ENCODE measurements around the gene BBLN. TPM values are rescaled to one million over a fixed set of nuclear protein-coding genes. Genes with fewer than 3 reads are reported as not detected.
"Not testable (repeated sequence)": the region's sequence is repeated elsewhere in the genome, so short reads cannot be mapped to it uniquely, and the experiment has no call there.

Gene BBLN
- 93.9 TPM for polyA plus RNA-seq (2013, experiment 1 of 4)
- 86.0 TPM for polyA plus RNA-seq (2013, experiment 2 of 4)
- polyA plus RNA-seq (2013, experiment 3 of 4), result 114 TPM
- polyA plus RNA-seq (2013, experiment 4 of 4), result 123 TPM

GRCh38 chr9:128159784-128160602 lies at the start of gene BBLN:
BBLN (plus strand) TSS chr9:128160265; CDS start chr9:128160408, 143 bp downstream.
- peaks cover 8% of the 10 kb centered on the region for H3K36me3 ChIP-seq (ENCODE audit: control insufficient read depth, insufficient read depth, low read length)
- H3K4me3 ChIP-seq (ENCODE audit: insufficient read depth, low read depth, low read length), result peak within 1 kb of the TSS; percentile 76
- WGBS, 2 experiments, result 1% methylated on average over 75 to 77 of the region's 77 CpGs
- H3K27me3 ChIP-seq (ENCODE audit: control insufficient read depth, insufficient read depth, low read length, poor library complexity, severe bottlenecking), result no peaks in the 10 kb centered on the region
- H3K4me1 ChIP-seq (ENCODE audit: control insufficient read depth, insufficient read depth, low read length), result peaks cover 3% of the 10 kb centered on the region
- no peaks in the 10 kb centered on the region for H3K9me3 ChIP-seq (ENCODE audit: control insufficient read depth, low read length)
- peak within 1 kb of the TSS; percentile 82 for H3K27ac ChIP-seq (ENCODE audit: insufficient read depth, low read depth, low read length, poor library complexity, severe bottlenecking)

DNA sequence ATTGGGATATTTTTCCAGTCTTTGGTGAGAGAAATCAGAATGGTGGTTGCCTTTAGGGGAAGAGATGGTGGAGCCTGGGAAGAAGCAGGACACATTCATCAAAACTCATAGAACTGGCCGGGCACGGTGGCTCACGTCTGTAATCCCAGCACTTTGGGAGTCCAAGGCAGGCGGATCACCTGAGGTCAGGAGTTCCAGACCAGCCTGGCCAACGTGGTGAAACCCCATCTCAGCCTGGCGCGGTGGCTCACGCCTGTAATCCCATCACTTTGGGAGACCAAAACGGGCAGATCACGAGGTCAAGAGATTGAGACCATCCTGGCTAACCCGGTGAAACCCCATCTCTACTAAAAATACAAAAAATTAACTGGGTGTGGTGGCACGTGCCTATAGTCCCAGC lies 48.3 kb upstream of the BBLN start:
- H3K4me1 ChIP-seq (ENCODE audit: control insufficient read depth, insufficient read depth, low read length); H3K9me3 ChIP-seq (ENCODE audit: control insufficient read depth, low read length); H3K4me3 ChIP-seq (ENCODE audit: insufficient read depth, low read depth, low read length); H3K27ac ChIP-seq (ENCODE audit: insufficient read depth, low read depth, low read length, poor library complexity, severe bottlenecking); H3K27me3 ChIP-seq (ENCODE audit: control insufficient read depth, insufficient read depth, low read length, poor library complexity, severe bottlenecking); H3K36me3 ChIP-seq (ENCODE audit: control insufficient read depth, insufficient read depth, low read length): not testable (repeated sequence)
- 92 to 93% methylated on average over 12 of the region's 12 CpGs for WGBS, 2 experiments

- peaks cover 8% of the 10 kb centered on the region for H3K4me1 ChIP-seq (ENCODE audit: control insufficient read depth, insufficient read depth, low read length)
- H3K4me3 ChIP-seq (ENCODE audit: insufficient read depth, low read depth, low read length), result no peak overlapping the region
- WGBS, 2 experiments, result 94 to 97% methylated on average over 12 of the region's 12 CpGs
- no peaks in the 10 kb centered on the region for H3K9me3 ChIP-seq (ENCODE audit: control insufficient read depth, low read length)
- no peak overlapping the region for H3K27ac ChIP-seq (ENCODE audit: insufficient read depth, low read depth, low read length, poor library complexity, severe bottlenecking)
- H3K36me3 ChIP-seq (ENCODE audit: control insufficient read depth, insufficient read depth, low read length), result no peaks in the 10 kb centered on the region
- no peaks in the 10 kb centered on the region for H3K27me3 ChIP-seq (ENCODE audit: control insufficient read depth, insufficient read depth, low read length, poor library complexity, severe bottlenecking)
Observed at GRCh38 chr9:128113526-128114325, 46.3 kb upstream of the BBLN start.

DNA sequence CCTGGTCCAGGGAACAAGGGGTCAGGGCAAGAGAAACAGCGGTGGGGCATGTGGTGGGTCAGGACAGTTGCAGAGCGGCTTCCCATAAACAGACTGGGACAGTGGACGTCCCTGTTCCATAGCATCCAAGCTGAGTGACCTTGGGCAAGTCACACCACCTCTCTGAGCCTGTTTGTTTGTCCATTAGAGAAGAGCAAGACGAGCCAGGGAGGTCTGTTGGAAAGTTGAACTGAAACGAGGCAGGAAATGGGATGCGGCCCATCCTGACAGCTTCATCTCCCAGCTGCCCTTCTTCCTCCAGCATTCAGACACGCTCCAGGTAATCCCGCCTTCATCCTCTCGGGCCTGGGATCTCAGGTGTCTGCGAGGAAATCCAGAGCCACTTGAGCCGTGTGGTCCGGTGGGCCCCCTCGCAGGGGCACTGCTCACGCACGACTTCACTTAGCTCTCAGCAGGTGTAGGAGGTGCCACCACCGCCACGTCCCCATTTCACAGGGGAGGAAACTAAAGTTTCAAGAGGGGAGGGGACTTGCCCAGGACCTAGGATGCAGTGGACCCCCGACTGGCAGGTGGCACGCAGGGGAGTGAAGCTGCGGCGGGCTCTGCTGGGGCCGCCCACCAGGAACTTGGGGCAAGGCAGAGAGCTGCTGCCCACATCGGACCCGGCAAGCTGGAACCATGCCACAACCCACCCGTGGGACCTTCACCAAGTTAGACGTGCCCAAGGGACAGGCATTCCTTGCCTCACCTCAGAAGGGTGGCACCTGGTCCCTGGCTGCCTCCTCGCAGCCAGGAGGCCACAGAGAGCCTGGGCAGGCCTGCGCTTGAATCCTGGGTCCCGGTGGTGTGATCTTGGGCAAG lies 45.5 kb upstream of the BBLN start:
- Histone ChIP-seq H3K27me3 (ENCODE audit: control insufficient read depth, insufficient read depth, low read length, poor library complexity, severe bottlenecking) (no peaks in the 10 kb centered on the region), H3K36me3 (ENCODE audit: control insufficient read depth, insufficient read depth, low read length) (no peaks in the 10 kb centered on the region), H3K4me3 (ENCODE audit: insufficient read depth, low read depth, low read length) (no peak overlapping the region), H3K27ac (ENCODE audit: insufficient read depth, low read depth, low read length, poor library complexity, severe bottlenecking) (no peak overlapping the region), H3K9me3 (ENCODE audit: control insufficient read depth, low read length) (no peaks in the 10 kb centered on the region), H3K4me1 (ENCODE audit: control insufficient read depth, insufficient read depth, low read length) (peaks cover 8% of the 10 kb centered on the region)
- 93 to 94% methylated on average over 29 of the region's 29 CpGs for WGBS, 2 experiments

DNA sequence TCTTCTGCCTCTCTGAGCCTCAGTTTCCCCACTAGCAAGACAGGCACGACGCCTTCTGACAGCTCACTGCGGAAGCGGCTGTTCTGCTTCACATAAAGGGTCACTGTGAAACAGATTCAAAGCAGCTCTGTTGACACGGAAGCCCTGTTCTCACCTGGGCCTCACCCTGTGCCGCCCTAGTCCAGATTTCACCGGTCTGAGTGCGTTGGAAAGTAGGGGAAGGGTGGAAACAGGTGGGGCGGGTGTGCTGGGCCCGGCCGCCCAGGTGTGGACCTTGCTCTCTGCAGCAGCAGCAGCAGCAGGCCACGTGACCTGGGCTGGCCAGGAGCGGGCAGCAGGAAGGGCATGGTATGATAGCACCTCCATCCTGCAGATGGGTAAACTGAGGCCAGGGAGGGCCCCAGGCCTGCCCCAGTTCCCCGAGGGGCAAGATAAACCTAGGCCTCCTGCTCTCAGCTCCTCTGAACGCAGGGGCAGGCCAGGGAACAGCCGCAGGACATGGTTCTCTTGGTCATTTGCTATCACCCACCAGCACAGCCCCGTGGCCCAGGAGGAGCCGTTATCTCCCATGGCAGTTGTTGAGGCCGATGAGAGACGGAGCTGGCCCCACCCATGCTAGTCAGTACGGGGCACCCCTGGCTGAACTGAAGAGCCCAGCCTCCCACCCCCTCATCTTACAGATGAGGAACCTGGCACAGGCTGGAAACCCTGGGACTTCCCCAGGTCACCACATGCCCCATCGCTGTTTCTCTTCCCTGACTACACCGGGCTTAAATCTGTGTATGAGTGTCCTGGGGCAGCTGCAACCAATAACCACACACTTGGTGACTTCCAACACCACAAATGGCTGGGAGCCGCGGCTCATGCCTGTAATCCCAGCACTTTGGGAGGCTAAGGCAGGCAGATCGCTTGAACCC lies 44.6 kb upstream of the BBLN start:
- peaks cover 8% of the 10 kb centered on the region for H3K4me1 ChIP-seq (ENCODE audit: control insufficient read depth, insufficient read depth, low read length)
- H3K36me3 ChIP-seq (ENCODE audit: control insufficient read depth, insufficient read depth, low read length), result no peaks in the 10 kb centered on the region
- WGBS, 2 experiments, result 92% methylated on average over 26 of the region's 26 CpGs
- H3K27ac ChIP-seq (ENCODE audit: insufficient read depth, low read depth, low read length, poor library complexity, severe bottlenecking), result no peak overlapping the region
- no peak overlapping the region for H3K4me3 ChIP-seq (ENCODE audit: insufficient read depth, low read depth, low read length)
- H3K9me3 ChIP-seq (ENCODE audit: control insufficient read depth, low read length), result no peaks in the 10 kb centered on the region
- H3K27me3 ChIP-seq (ENCODE audit: control insufficient read depth, insufficient read depth, low read length, poor library complexity, severe bottlenecking), result no peaks in the 10 kb centered on the region

DNA sequence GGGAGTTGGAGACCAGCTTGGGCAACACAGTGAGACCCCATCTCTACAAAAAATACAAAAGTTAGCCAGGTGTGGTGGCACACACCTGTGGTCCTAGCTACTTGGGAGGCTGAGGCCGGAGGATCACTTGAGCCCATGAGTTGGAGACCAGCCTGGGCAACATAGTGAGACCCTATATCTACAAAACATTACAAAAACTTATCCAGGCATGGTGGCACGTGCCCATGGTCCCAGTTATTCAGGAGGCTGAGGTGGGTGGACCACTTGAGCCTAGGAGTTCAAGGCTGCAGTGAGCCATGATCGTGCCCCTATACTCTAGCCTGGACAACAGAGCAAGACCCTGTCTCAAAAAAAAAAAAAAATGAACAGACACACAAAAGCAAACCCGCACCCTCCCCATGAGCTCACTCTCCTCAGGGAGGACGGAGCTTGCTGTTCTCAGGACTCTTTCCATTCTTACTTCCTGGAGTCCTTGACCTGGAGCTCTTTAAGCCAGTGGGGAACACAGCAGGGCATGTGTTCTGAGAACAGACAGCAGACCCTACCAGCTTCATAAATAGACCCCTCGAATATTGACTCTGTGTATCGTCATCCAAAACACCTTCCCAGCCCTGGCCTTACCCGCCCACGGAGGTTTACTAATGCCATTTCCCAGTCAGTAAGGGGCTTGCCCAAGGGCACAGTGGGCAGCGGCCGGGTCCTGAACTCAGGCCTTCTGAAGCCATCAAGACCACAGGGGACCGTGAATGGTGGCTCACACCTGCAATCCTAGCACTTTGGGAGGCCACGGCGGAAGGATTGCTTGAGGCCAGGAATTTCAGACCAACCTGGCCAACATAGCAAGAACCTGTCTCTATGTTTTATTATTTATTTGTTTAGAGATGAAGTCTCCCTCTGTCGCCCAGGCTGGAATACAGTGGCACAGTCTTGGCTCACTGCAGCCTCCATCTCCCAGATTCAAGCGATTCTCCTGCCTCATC lies 43.7 kb upstream of the BBLN start:
- Histone ChIP-seq H3K27me3 (ENCODE audit: control insufficient read depth, insufficient read depth, low read length, poor library complexity, severe bottlenecking) (no peaks in the 10 kb centered on the region), H3K36me3 (ENCODE audit: control insufficient read depth, insufficient read depth, low read length) (peaks cover 6% of the 10 kb centered on the region), H3K4me3 (ENCODE audit: insufficient read depth, low read depth, low read length) (no peak overlapping the region), H3K27ac (ENCODE audit: insufficient read depth, low read depth, low read length, poor library complexity, severe bottlenecking) (no peak overlapping the region), H3K9me3 (ENCODE audit: control insufficient read depth, low read length) (no peaks in the 10 kb centered on the region), H3K4me1 (ENCODE audit: control insufficient read depth, insufficient read depth, low read length) (peaks cover 8% of the 10 kb centered on the region)
- 94 to 95% methylated on average over 16 of the region's 16 CpGs for WGBS, 2 experiments

- no peak overlapping the region for H3K4me3 ChIP-seq (ENCODE audit: insufficient read depth, low read depth, low read length)
- H3K4me1 ChIP-seq (ENCODE audit: control insufficient read depth, insufficient read depth, low read length), result peaks cover 8% of the 10 kb centered on the region
- no peaks in the 10 kb centered on the region for H3K27me3 ChIP-seq (ENCODE audit: control insufficient read depth, insufficient read depth, low read length, poor library complexity, severe bottlenecking)
- peak overlapping the region; percentile 50 for H3K27ac ChIP-seq (ENCODE audit: insufficient read depth, low read depth, low read length, poor library complexity, severe bottlenecking)
- H3K9me3 ChIP-seq (ENCODE audit: control insufficient read depth, low read length), result no peaks in the 10 kb centered on the region
- 19 to 20% methylated on average over 27 of the region's 27 CpGs for WGBS, 2 experiments
- peaks cover 10% of the 10 kb centered on the region for H3K36me3 ChIP-seq (ENCODE audit: control insufficient read depth, insufficient read depth, low read length)
Observed at GRCh38 chr9:128117613-128118471, 42.2 kb upstream of the BBLN start.

DNA sequence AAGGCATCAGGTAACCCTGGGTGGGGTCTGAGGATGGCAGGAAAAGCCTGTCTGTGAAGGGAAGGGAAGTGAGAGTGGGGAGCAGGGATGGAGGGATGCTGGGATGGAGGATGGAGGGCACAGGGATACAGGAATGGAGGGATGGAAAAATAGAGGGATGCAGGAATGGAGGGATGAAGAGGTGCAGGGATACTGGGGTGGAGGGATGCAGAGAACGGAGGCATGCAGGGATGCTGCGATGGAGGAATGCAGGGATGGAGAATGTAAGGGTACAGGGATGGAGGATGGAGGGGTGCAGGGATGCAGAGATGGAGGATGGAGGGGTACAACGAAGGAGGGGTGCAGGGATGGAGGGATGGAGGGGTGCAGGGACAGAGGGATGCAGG lies 41.6 kb upstream of the BBLN start:
- 78 to 86% methylated on average over 3 of the region's 3 CpGs for WGBS, 2 experiments
- Histone ChIP-seq H3K36me3 (ENCODE audit: control insufficient read depth, insufficient read depth, low read length) (peaks cover 11% of the 10 kb centered on the region), H3K27ac (ENCODE audit: insufficient read depth, low read depth, low read length, poor library complexity, severe bottlenecking) (no peak overlapping the region), H3K27me3 (ENCODE audit: control insufficient read depth, insufficient read depth, low read length, poor library complexity, severe bottlenecking) (no peaks in the 10 kb centered on the region), H3K4me1 (ENCODE audit: control insufficient read depth, insufficient read depth, low read length) (peaks cover 8% of the 10 kb centered on the region), H3K9me3 (ENCODE audit: control insufficient read depth, low read length) (no peaks in the 10 kb centered on the region), H3K4me3 (ENCODE audit: insufficient read depth, low read depth, low read length) (no peak overlapping the region)

Data from ectodermal cell (in vitro differentiated cells).